Measurements from ENCODE around the gene AUTS2. TPM values are rescaled to one million over a fixed set of nuclear protein-coding genes. Genes with fewer than 3 reads are reported as not detected.

Gene AUTS2
- total and polyA plus RNA-seq, 2 of the 8 experiments (the other 6 are each of a cell fraction or from before 2014, with no cell fraction given), result 25.9 to 101 TPM

DNA sequence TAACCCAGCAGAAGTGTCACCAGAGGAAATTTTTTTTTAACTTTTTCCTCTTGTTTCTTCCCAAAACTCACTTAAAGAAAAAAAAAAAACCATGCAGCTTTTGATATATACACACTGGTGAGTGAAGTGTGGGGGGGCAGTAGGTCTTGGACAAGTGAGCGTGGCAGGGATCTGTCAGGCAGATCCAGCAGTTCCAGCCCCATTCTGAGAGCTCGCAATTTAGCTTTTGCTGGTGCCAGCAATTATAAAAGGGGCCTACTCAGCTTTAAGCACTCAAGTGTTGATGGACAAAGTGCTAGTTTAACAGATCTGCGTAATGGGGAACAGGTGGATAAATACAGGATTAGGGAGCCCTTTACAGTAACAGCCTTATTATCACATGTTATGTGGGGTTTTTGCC is 914.5 kb downstream of the AUTS2 start:
- Histone ChIP-seq H2BK5ac (ENCODE audit: low read depth, low read length) (no peak overlapping the region), H3K27ac (ENCODE audit: low read depth, low read length) (no peak overlapping the region), H3K18ac (ENCODE audit: extremely low read depth, low read length) (no peak overlapping the region), H3K23ac (ENCODE audit: insufficient read length) (no peak overlapping the region), H3K27me3 (replicated peaks in 1 of 4; ENCODE audit: control insufficient read depth in 3 of 4, extremely low read depth in 1 of 4, insufficient read depth in 3 of 4, low read length in 3 of 4) (no peaks in the 10 kb centered on the region), H2BK15ac (ENCODE audit: low read length) (no peak overlapping the region), H3K56ac (replicated peaks; ENCODE audit: insufficient read length, low read depth, low read length) (no peak overlapping the region), H2AFZ (ENCODE audit: low read length) (no peak overlapping the region), H3K9ac (replicated peaks in 1 of 4; ENCODE audit: extremely low read depth in 1 of 4, low read depth in 3 of 4, low read length in 3 of 4) (no peak overlapping the region), H2BK120ac (replicated peaks; ENCODE audit: low read depth, low read length) (no peak overlapping the region), H3K4me3 (ENCODE audit: extremely low read depth in 1 of 4, insufficient read depth in 2 of 4, low read depth in 3 of 4, low read length in 4 of 4) (no peak overlapping the region), H4K8ac (ENCODE audit: extremely low read depth, insufficient read depth, low read length) (no peak overlapping the region), H2BK12ac (ENCODE audit: low read depth, low read length) (no peak overlapping the region), H2BK20ac (ENCODE audit: low read length) (no peak overlapping the region), H2AK5ac (ENCODE audit: low read depth, low read length) (no peak overlapping the region), H3K4ac (replicated peaks; ENCODE audit: insufficient read length, low read depth, low read length) (no peak overlapping the region), H3K14ac (ENCODE audit: insufficient read length) (no peak overlapping the region), H3K79me2 (ENCODE audit: control insufficient read depth in 1 of 2, insufficient read depth in 2 of 2, low read length in 2 of 2) (no peaks in the 10 kb centered on the region), H4K91ac (replicated peaks; ENCODE audit: insufficient read length, low read length) (no peak overlapping the region), H3K4me1 (replicated peaks in 1 of 4; ENCODE audit: control insufficient read depth in 3 of 4, insufficient read depth in 4 of 4, low read length in 3 of 4) (no peaks in the 10 kb centered on the region), H4K5ac (ENCODE audit: insufficient read length, low read depth, low read length) (no peak overlapping the region), H3K4me2 (ENCODE audit: insufficient read depth in 1 of 2, low read depth in 2 of 2, low read length in 2 of 2) (no peak overlapping the region), H3K23me2 (ENCODE audit: low read depth, low read length) (no peaks in the 10 kb centered on the region), H3K36me3 (ENCODE audit: control insufficient read depth in 2 of 4, insufficient read depth in 4 of 4, low read length in 3 of 4) (no peaks in the 10 kb centered on the region), H3K9me3 (ENCODE audit: insufficient read depth in 2 of 2, low read depth in 1 of 2, low read length in 1 of 2) (no peaks in the 10 kb centered on the region), H4K20me1 (replicated peaks in 1 of 2; ENCODE audit: control insufficient read depth in 1 of 2, insufficient read depth in 2 of 2, low read length in 2 of 2) (no peaks in the 10 kb centered on the region), H3K79me1 (ENCODE audit: low read depth, low read length) (no peaks in the 10 kb centered on the region)
- ChIA-PET POLR2A (ENCODE audit: partially characterized antibody) (no interaction called here), CTCF (ENCODE audit: partially characterized antibody) (interaction anchor here (1.0 kb wide), 1 partner anchor 42 kb away, joined by 3 read pairs; no protein-coding TSS in a partner anchor)
- DNase-seq (ENCODE audit: low read depth in 1 of 2, low spot score in 2 of 2) (no peak), FAIRE-seq (no peak)
- WGBS, 2 experiments (ENCODE audit: extremely low coverage in 1 of 2, insufficient coverage in 1 of 2, insufficient read length in 1 of 2, insufficient replicate concordance in 2 of 2, low coverage in 1 of 2, low lambda C conversion rate in 2 of 2, missing lambda C conversion rate in 1 of 2), result 85% methylated on average over 3 of the region's 3 CpGs; no CpG with 5 or more reads in 1 of the 2 experiments
- TF ChIP-seq RBBP5 (IDR thresholded peaks at IDR 0.05; ENCODE audit: borderline replicate concordance, low read depth, low read length) (no peak), SIRT6 (IDR thresholded peaks at IDR 0.05; ENCODE audit: low read length) (no peak), KDM1A (IDR thresholded peaks at IDR 0.05; ENCODE audit: borderline replicate concordance, low read length) (no peak), MAFK (IDR thresholded peaks at IDR 0.05; ENCODE audit: low read depth, low read length) (no peak), POLR2AphosphoS5 (IDR thresholded peaks at IDR 0.05; ENCODE audit: low read depth, low read length) (no peak), ZNF274 (IDR thresholded peaks at IDR 0.05; ENCODE audit: borderline replicate concordance, extremely low read depth, low read length) (no peak), SRF (IDR thresholded peaks at IDR 0.05; ENCODE audit: low read depth, low read length) (no peak), TEAD4 (IDR thresholded peaks at IDR 0.05; ENCODE audit: low read depth, low read length) (no peak), SUZ12 (IDR thresholded peaks at IDR 0.05; ENCODE audit: low read length) (no peak), EP300 (IDR thresholded peaks at IDR 0.05; ENCODE audit: borderline replicate concordance in 1 of 2, low read depth in 2 of 2, low read length in 2 of 2) (no peak)
- TF ChIP-seq, protein P1, sequence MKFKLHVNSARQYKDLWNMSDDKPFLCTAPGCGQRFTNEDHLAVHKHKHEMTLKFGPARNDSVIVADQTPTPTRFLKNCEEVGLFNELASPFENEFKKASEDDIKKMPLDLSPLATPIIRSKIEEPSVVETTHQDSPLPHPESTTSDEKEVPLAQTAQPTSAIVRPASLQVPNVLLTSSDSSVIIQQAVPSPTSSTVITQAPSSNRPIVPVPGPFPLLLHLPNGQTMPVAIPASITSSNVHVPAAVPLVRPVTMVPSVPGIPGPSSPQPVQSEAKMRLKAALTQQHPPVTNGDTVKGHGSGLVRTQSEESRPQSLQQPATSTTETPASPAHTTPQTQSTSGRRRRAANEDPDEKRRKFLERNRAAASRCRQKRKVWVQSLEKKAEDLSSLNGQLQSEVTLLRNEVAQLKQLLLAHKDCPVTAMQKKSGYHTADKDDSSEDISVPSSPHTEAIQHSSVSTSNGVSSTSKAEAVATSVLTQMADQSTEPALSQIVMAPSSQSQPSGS (IDR thresholded peaks at IDR 0.05; ENCODE audit: low read length), result no peak
